ENCODE data around the gene FAM24B.

The FAM24B gene

DNA sequence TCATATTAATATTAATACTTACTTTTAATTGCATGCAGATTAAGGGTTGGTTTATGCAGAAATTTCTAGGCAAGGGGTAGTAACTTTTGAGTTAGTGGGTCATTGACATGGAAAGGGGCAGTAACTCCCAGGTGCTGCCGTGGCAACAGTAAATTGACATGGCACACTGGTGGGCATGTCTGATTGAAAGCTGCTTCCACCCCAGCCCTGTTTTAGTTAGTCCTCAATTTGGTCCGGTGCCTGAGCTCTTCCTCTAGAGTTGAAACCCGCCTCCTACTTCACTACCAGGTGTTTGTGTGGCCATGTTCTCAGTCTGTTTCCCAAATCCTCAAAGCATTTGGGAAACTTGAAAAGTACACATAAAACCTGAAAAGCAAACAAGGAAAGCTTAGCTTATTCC, 52.1 kb downstream of the FAM24B start:
- Histone ChIP-seq H3K27me3 (ENCODE audit: control insufficient read depth in 1 of 2, insufficient read depth in 2 of 2, low read length in 2 of 2) (peaks cover 3 to 8% of the 10 kb centered on the region in 2 donors), H3K4me1 (ENCODE audit: control insufficient read depth, insufficient read depth, low read length) (no peaks in the 10 kb centered on the region), H3K27ac (ENCODE audit: low read length) (no peak overlapping the region), H3K36me3 (ENCODE audit: control insufficient read depth in 2 of 2, insufficient read depth in 2 of 2, low read length in 2 of 2) (peaks cover 0 to 2% of the 10 kb centered on the region in 2 donors), H3K4me3 (ENCODE audit: low read length in 2 of 2) (no peak overlapping the region), H3K9me3 (ENCODE audit: control insufficient read depth in 2 of 2, low read length in 2 of 2) (peaks cover 0 to 3% of the 10 kb centered on the region in 2 donors), H3K9ac (ENCODE audit: low read length in 2 of 2) (no peak overlapping the region)

DNA sequence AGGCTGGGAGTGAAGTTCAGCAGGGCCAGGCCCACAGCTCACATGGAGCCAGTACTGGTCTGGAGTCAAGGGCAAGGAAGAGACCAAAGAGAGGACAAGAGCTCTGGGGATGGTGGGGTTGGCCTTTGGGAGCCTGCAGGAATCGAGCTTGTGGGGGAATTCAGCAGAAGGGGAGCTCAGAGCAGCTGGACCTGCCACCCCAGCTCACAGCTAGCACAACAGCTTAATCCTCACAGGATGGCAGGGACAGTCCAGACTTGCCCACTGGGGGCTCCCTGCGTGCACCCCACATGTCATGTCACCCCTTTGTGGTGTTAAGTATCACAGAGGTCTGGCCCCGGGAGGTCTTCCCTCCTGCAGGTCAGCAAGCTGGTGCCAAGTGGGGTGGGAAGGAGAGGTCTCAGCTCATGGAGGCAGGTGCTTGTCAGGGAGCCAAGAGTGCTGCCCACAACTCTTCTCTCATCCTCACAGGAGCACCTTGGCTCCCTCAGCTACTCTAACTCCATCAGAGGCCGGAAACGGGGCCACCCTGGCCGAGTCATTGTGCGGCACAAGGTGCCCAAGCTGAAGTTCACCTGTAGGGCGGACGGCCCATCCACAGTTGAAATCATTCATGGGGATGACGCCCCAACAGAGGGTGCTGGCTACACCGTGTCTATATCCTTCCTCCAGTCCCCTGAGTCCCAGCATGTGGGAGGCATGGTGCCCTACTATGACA, 56.2 kb downstream of the FAM24B start:
- no peaks in the 10 kb centered on the region for H3K4me1 ChIP-seq (ENCODE audit: control insufficient read depth, insufficient read depth, low read length)
- H3K36me3 ChIP-seq (ENCODE audit: control insufficient read depth in 2 of 2, insufficient read depth in 2 of 2, low read length in 2 of 2), result no peaks in the 10 kb centered on the region
- H3K4me3 ChIP-seq (ENCODE audit: low read length in 2 of 2), result no peak overlapping the region
- H3K9me3 ChIP-seq (ENCODE audit: control insufficient read depth in 2 of 2, low read length in 2 of 2), result peaks cover 0 to 3% of the 10 kb centered on the region in 2 donors
- peaks cover 8 to 16% of the 10 kb centered on the region in 2 donors for H3K27me3 ChIP-seq (ENCODE audit: control insufficient read depth in 1 of 2, insufficient read depth in 2 of 2, low read length in 2 of 2)
- no peak overlapping the region for H3K9ac ChIP-seq (ENCODE audit: low read length in 2 of 2)
- H3K27ac ChIP-seq (ENCODE audit: low read length), result no peak overlapping the region

DNA sequence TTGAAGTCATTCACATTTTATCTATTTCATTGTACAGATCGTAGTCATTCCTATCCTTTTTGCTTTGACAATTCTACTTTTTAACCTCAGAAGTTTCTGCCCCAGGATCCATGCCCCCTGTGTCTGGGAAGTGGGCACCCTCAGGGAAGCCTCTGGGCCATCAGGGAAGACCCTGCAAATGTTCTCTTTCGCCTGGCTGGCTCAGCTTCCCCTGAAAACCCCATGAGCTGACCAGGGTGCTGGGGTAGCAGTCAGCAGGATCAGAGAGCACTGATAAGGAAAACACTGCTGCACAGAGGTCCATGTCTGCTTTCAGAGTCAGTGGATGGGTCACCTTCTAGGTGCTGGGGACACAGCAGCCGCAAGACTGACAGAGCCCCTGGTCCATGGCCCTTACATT, 57.6 kb downstream of the FAM24B start:
- no peaks in the 10 kb centered on the region for H3K4me1 ChIP-seq (ENCODE audit: control insufficient read depth, insufficient read depth, low read length)
- H3K27me3 ChIP-seq (ENCODE audit: control insufficient read depth in 1 of 2, insufficient read depth in 2 of 2, low read length in 2 of 2), result peaks cover 8 to 16% of the 10 kb centered on the region in 2 donors
- no peaks in the 10 kb centered on the region for H3K36me3 ChIP-seq (ENCODE audit: control insufficient read depth in 2 of 2, insufficient read depth in 2 of 2, low read length in 2 of 2)
- H3K9me3 ChIP-seq (ENCODE audit: control insufficient read depth in 2 of 2, low read length in 2 of 2), result peaks cover 0 to 3% of the 10 kb centered on the region in 2 donors
- no peak overlapping the region for H3K9ac ChIP-seq (ENCODE audit: low read length in 2 of 2)
- H3K4me3 ChIP-seq (ENCODE audit: low read length in 2 of 2), result no peak overlapping the region
- H3K27ac ChIP-seq (ENCODE audit: low read length), result no peak overlapping the region

DNA sequence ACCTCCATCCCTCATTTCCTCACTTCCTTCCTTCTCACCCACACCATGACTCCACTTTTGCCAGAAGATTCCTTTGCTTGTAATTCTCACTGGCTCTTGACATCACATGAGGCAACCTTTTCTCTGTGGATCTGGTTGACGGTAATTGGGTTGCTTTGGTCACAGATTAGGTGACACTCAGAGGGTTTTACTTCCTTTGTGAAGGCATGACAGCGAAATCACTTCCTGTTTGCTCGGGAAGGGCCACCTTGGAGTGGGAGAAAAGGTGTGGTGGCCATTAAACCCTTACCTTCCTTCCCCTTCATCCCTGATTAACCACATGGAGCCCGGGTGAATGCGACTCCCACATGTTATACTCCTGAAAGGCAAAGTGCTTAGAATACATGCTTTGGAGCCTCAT, 63.9 kb downstream of the FAM24B start:
- Histone ChIP-seq H3K9ac (ENCODE audit: low read length in 2 of 2) (no peak overlapping the region), H3K27ac (ENCODE audit: low read length) (no peak overlapping the region), H3K36me3 (ENCODE audit: control insufficient read depth in 2 of 2, insufficient read depth in 2 of 2, low read length in 2 of 2) (no peaks in the 10 kb centered on the region), H3K4me3 (ENCODE audit: low read length in 2 of 2) (no peak overlapping the region), H3K4me1 (ENCODE audit: control insufficient read depth, insufficient read depth, low read length) (no peaks in the 10 kb centered on the region), H3K27me3 (ENCODE audit: control insufficient read depth in 1 of 2, insufficient read depth in 2 of 2, low read length in 2 of 2) (peaks cover 10 to 18% of the 10 kb centered on the region in 2 donors), H3K9me3 (ENCODE audit: control insufficient read depth in 2 of 2, low read length in 2 of 2) (peaks cover 0 to 2% of the 10 kb centered on the region in 2 donors)

DNA sequence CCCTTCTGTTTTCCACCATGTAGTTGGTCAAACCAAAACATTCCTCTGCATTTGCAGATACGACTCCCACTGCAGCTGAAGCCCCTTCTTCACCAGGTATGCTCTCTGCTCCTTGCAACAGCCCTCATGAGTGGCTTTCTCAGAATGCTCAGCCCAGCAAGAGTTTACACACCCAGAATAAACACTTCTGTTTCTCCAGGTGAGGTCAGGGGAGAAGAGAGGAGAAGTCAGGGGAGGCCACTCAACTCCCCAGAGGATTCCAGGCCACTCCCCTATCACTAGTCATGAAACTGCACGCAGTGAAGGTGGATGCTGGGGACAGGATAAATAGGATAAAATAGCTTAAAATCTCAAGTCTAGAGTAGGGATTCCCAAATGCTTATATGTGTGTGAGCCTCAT, 64.9 kb downstream of the FAM24B start:
- H3K9ac ChIP-seq (ENCODE audit: low read length in 2 of 2), result no peak overlapping the region
- H3K27me3 ChIP-seq (ENCODE audit: control insufficient read depth in 1 of 2, insufficient read depth in 2 of 2, low read length in 2 of 2), result peaks cover 10 to 16% of the 10 kb centered on the region in 2 donors
- no peaks in the 10 kb centered on the region for H3K36me3 ChIP-seq (ENCODE audit: control insufficient read depth in 2 of 2, insufficient read depth in 2 of 2, low read length in 2 of 2)
- H3K4me3 ChIP-seq (ENCODE audit: low read length in 2 of 2), result no peak overlapping the region
- peaks cover 0 to 2% of the 10 kb centered on the region in 2 donors for H3K9me3 ChIP-seq (ENCODE audit: control insufficient read depth in 2 of 2, low read length in 2 of 2)
- H3K4me1 ChIP-seq (ENCODE audit: control insufficient read depth, insufficient read depth, low read length), result no peaks in the 10 kb centered on the region
- H3K27ac ChIP-seq (ENCODE audit: low read length), result no peak overlapping the region

DNA sequence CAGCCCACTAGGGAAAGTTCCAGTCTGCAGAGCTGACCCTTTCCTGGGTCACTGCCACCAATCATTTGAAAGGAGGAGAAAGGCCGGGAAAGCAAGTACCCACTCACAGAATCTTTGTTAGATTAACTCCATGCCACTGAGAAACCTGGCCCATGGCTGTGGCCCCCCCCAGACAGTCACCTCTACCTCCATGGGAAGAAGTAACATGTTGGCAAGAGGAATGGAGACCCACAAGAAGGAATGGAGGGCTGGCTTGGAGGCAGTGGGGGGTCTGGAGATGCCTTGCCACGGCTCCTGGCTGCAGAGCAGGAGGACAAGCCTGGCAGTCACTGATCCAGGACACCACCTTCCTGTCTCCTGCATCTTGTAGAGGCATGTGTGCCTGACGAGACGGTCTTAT, 66.6 kb downstream of the FAM24B start:
- Histone ChIP-seq H3K4me3 (ENCODE audit: low read length in 2 of 2) (no peak overlapping the region), H3K36me3 (ENCODE audit: control insufficient read depth in 2 of 2, insufficient read depth in 2 of 2, low read length in 2 of 2) (no peaks in the 10 kb centered on the region), H3K4me1 (ENCODE audit: control insufficient read depth, insufficient read depth, low read length) (no peaks in the 10 kb centered on the region), H3K9ac (ENCODE audit: low read length in 2 of 2) (no peak overlapping the region), H3K27ac (ENCODE audit: low read length) (no peak overlapping the region), H3K27me3 (ENCODE audit: control insufficient read depth in 1 of 2, insufficient read depth in 2 of 2, low read length in 2 of 2) (peaks cover 3 to 7% of the 10 kb centered on the region in 2 donors), H3K9me3 (ENCODE audit: control insufficient read depth in 2 of 2, low read length in 2 of 2) (peaks cover 0 to 2% of the 10 kb centered on the region in 2 donors)

DNA sequence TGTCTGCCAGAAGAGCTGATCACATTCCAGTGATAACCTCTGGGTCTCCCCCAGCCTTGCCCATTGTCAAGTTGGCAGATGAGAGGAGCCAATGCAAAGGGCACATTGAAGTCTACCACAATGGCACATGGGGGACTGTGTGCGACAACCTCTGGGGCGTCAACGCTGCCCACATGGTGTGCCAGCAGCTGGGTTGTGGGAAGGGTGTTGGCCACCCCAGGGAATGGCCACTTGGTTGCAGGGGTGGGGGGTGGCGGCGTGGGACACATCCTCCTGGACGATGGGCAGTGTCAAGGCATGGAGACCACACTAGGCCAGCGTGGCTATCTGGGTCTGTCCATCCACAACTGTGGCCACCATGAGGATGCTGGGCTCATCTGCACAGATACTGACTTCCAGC, 77.1 kb downstream of the FAM24B start:
- Histone ChIP-seq H3K27ac (ENCODE audit: low read length) (no peak overlapping the region), H3K27me3 (ENCODE audit: control insufficient read depth in 1 of 2, insufficient read depth in 2 of 2, low read length in 2 of 2) (no peaks in the 10 kb centered on the region), H3K4me1 (ENCODE audit: control insufficient read depth, insufficient read depth, low read length) (no peaks in the 10 kb centered on the region), H3K9ac (ENCODE audit: low read length in 2 of 2) (no peak overlapping the region), H3K36me3 (ENCODE audit: control insufficient read depth in 2 of 2, insufficient read depth in 2 of 2, low read length in 2 of 2) (no peaks in the 10 kb centered on the region), H3K4me3 (ENCODE audit: low read length in 2 of 2) (no peak overlapping the region), H3K9me3 (ENCODE audit: control insufficient read depth in 2 of 2, low read length in 2 of 2) (peaks cover 0 to 3% of the 10 kb centered on the region in 2 donors)

Data from stomach smooth muscle (tissue), 2 donors.